ENCODE results near the gene ZBED4.

ZBED4 gene

GRCh38 chr22:49856766-49857618 lies 3.3 kb downstream of the ZBED4 start:
- peak; percentile 11 for DNase-seq

- no peak for DNase-seq
Observed at GRCh38 chr22:49858827-49859226, 5.2 kb downstream of the ZBED4 start.

GRCh38 chr22:49861642-49862495 lies 8.2 kb downstream of the ZBED4 start:
- no peak for DNase-seq

- DNase-seq = no peak
Observed at GRCh38 chr22:49862496-49862776, 8.8 kb downstream of the ZBED4 start.

- DNase-seq = no peak
Observed at GRCh38 chr22:49863931-49864330, 10.3 kb downstream of the ZBED4 start.

GRCh38 chr22:49865156-49865555 lies 11.5 kb downstream of the ZBED4 start:
- DNase-seq = no peak

- no peak for DNase-seq
Observed at GRCh38 chr22:49866134-49866533, 12.5 kb downstream of the ZBED4 start.

GRCh38 chr22:49866646-49867045 lies 13.0 kb downstream of the ZBED4 start:
- DNase-seq = peak; percentile 10

GRCh38 chr22:49867303-49868265 lies 13.9 kb downstream of the ZBED4 start:
- peak; percentile 14 for DNase-seq

GRCh38 chr22:49869086-49869830 lies 15.6 kb downstream of the ZBED4 start:
- DNase-seq = no peak

GRCh38 chr22:49869845-49870712 lies 16.4 kb downstream of the ZBED4 start:
- no peak for DNase-seq

GRCh38 chr22:49871482-49871881 lies 17.8 kb downstream of the ZBED4 start:
- DNase-seq = no peak

GRCh38 chr22:49872347-49872746 lies 18.7 kb downstream of the ZBED4 start:
- DNase-seq = no peak

GRCh38 chr22:49873228-49873940 lies 19.7 kb downstream of the ZBED4 start:
- DNase-seq = no peak

- DNase-seq = no peak
Observed at GRCh38 chr22:49877642-49878041, 24.0 kb downstream of the ZBED4 start.

GRCh38 chr22:49878206-49878605 lies 24.6 kb downstream of the ZBED4 start:
- no peak for DNase-seq

GRCh38 chr22:49879871-49880270 lies 26.2 kb downstream of the ZBED4 start:
- DNase-seq = no peak

GRCh38 chr22:49880281-49880680 lies 26.6 kb downstream of the ZBED4 start:
- DNase-seq = no peak

- no peak for DNase-seq
Observed at GRCh38 chr22:49881856-49882255, 28.2 kb downstream of the ZBED4 start.

GRCh38 chr22:49882519-49883293 lies 29.1 kb downstream of the ZBED4 start:
- no peak for DNase-seq

Measured in activated T-cell treated with anti-CD3 and anti-CD28 coated beads, Interleukin-2, amount 50 U/mL, for 1 hour (primary cell).